Neutrophil (primary cell): Measurements from ENCODE around the gene WSB1.
A peak's percentile ranks its signal among the peaks of the same experiment; 100 is the strongest.

Source experiments
- H3K27ac ChIP-seq: fragments of 200-600 bp; sonication (generic); 2 replicates; pipeline ENCODE4 v1.5.1; 2016; ENCODE audit warnings: mild to moderate bottlenecking, moderate library complexity
- H3K27me3 ChIP-seq: fragments of 200-600 bp; sonication (generic); 2 replicates; pipeline ENCODE4 v1.6.0; 2016; ENCODE audit warnings: mild to moderate bottlenecking
- H3K36me3 ChIP-seq: fragments of 200-600 bp; sonication (generic); 2 replicates; pipeline ENCODE4 v1.5.1; 2017
- H3K4me1 ChIP-seq, 2 experiments: fragments of 200-600 bp in 1 of 2; sonication (generic) in 1 of 2; 1 replicate in 1 of 2; 2 replicates in 1 of 2; pipeline versions ENCODE4 v1.5.1 to v1.6.1; 2013 to 2016; ENCODE audit warnings: low read depth in 1 of 2, low read length in 1 of 2, mild to moderate bottlenecking in 1 of 2, moderate library complexity in 1 of 2; ENCODE audit not compliant: control insufficient read depth in 1 of 2, insufficient read depth in 1 of 2
- H3K4me3 ChIP-seq, 2 experiments: fragments of 200-600 bp in 1 of 2; sonication (generic) in 1 of 2; 1 replicate in 1 of 2; 2 replicates in 1 of 2; pipeline ENCODE4 v1.5.1; 2013 to 2016; ENCODE audit warnings: low read depth in 1 of 2, low read length in 1 of 2, mild to moderate bottlenecking in 1 of 2, moderate library complexity in 1 of 2
- H3K9me3 ChIP-seq: fragments of 200-600 bp; sonication (generic); 2 replicates; pipeline ENCODE4 v1.5.1; 2016
- TF ChIP-seq, protein P1 (sequence below): fragments of 200-600 bp; sonication (generic); IDR thresholded peaks from 2 replicates; pipeline ENCODE4 v1.5.1; 2016; ENCODE audit warnings: antibody characterized with exemption

Gene WSB1

GRCh38 chr17:27345141-27345904 lies 51.4 kb downstream of the WSB1 start:
- Histone ChIP-seq H3K36me3 (no peaks in the 10 kb centered on the region), H3K27ac (no peak overlapping the region), H3K4me3 (no peak overlapping the region), H3K9me3 (no peaks in the 10 kb centered on the region), H3K4me1 (peaks cover 12 to 13% of the 10 kb centered on the region in 2 experiments), H3K27me3 (peaks cover 5% of the 10 kb centered on the region)
- TF ChIP-seq, protein P1, sequence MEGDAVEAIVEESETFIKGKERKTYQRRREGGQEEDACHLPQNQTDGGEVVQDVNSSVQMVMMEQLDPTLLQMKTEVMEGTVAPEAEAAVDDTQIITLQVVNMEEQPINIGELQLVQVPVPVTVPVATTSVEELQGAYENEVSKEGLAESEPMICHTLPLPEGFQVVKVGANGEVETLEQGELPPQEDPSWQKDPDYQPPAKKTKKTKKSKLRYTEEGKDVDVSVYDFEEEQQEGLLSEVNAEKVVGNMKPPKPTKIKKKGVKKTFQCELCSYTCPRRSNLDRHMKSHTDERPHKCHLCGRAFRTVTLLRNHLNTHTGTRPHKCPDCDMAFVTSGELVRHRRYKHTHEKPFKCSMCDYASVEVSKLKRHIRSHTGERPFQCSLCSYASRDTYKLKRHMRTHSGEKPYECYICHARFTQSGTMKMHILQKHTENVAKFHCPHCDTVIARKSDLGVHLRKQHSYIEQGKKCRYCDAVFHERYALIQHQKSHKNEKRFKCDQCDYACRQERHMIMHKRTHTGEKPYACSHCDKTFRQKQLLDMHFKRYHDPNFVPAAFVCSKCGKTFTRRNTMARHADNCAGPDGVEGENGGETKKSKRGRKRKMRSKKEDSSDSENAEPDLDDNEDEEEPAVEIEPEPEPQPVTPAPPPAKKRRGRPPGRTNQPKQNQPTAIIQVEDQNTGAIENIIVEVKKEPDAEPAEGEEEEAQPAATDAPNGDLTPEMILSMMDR = no peak

DNA sequence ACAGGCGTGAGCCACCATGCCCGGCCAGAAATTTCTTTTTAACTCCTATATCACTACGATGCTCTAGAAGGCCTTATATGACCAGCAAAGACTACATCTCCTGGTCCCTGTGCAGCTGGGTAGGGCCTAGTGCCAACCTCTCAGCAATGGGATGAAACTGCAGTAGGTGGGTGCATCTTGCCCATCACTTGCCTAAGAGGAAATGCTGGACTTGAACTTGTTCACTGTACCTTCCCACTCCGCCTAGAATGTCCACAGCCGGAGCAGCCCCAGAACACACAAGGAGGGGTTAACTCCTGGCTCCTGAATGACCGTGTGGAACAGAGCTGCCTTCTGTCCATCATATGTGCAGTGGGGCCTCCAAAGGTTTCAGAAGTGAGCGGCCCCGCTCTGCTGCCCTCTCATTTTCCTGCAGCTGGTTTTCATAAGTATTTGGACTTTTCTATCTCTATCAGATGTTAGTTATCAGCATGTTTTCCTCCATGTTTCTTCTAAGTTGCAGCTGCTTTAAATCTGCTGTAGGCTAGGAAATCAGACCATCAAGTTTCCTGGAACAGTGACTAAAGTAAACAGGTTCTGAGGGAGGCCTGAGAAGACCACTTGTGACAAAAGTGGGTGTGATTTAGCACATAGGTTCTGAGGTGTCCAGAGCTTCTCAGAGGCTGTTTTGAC lies 52.5 kb downstream of the WSB1 start:
- Histone ChIP-seq H3K27me3 (peaks cover 5% of the 10 kb centered on the region), H3K4me1 (peaks cover 12 to 13% of the 10 kb centered on the region in 2 experiments), H3K27ac (no peak overlapping the region), H3K36me3 (no peaks in the 10 kb centered on the region), H3K9me3 (no peaks in the 10 kb centered on the region), H3K4me3 (no peak overlapping the region)
- TF ChIP-seq, protein P1 = no peak

- Histone ChIP-seq H3K36me3 (no peaks in the 10 kb centered on the region), H3K4me1 (peaks cover 12 to 15% of the 10 kb centered on the region in 2 experiments), H3K4me3 (peak overlapping the region; percentile 57), H3K27me3 (peaks cover 5% of the 10 kb centered on the region), H3K9me3 (no peaks in the 10 kb centered on the region), H3K27ac (no peak overlapping the region)
- TF ChIP-seq, protein P1 = no peak
Measured at GRCh38 chr17:27348196-27348595, 54.3 kb downstream of the WSB1 start.

- TF ChIP-seq, protein P1 = no peak
- H3K27me3 ChIP-seq = peaks cover 5% of the 10 kb centered on the region
- H3K36me3 ChIP-seq = no peaks in the 10 kb centered on the region
- H3K27ac ChIP-seq = peak overlapping the region; percentile 68
- H3K4me3 ChIP-seq = peak overlapping the region in 1 of 2 experiments; percentile 57
- H3K4me1 ChIP-seq = peaks cover 23 to 29% of the 10 kb centered on the region in 2 experiments
- no peaks in the 10 kb centered on the region for H3K9me3 ChIP-seq
Measured at GRCh38 chr17:27349540-27350021, 55.7 kb downstream of the WSB1 start.

DNA sequence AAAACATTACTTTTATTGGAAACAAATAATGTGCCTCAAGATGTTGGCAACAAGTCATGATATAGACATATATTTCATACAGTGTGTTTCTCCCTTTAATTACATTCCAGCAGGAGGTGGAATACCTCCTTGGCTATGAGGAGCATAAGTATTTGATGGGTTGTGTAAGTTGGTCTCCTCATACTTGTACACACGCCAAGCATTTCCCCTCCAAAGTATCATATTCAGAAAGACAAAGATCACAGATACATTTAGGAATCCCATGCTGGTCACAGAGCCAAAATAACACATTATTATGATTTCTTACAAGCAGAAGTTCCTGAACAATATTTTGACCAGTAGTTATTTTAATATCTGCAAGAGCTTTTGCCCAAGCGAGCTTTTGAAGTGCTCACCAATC lies 57.8 kb downstream of the WSB1 start:
- H3K9me3 ChIP-seq = no peaks in the 10 kb centered on the region
- H3K4me3 ChIP-seq = no peak overlapping the region
- H3K27ac ChIP-seq = no peak overlapping the region
- no peaks in the 10 kb centered on the region for H3K36me3 ChIP-seq
- H3K27me3 ChIP-seq = peaks cover 5% of the 10 kb centered on the region
- H3K4me1 ChIP-seq = peaks cover 23 to 30% of the 10 kb centered on the region in 2 experiments
- TF ChIP-seq, protein P1 = no peak
